NCI-H2171 (cell line): ENCODE results near the gene C19orf81.

ENCODE experiments used
- DNase-seq: peaks from one replicate; lab custom pipeline; 2025; lab: John Stamatoyannopoulos, UW

The C19orf81 gene

DNA sequence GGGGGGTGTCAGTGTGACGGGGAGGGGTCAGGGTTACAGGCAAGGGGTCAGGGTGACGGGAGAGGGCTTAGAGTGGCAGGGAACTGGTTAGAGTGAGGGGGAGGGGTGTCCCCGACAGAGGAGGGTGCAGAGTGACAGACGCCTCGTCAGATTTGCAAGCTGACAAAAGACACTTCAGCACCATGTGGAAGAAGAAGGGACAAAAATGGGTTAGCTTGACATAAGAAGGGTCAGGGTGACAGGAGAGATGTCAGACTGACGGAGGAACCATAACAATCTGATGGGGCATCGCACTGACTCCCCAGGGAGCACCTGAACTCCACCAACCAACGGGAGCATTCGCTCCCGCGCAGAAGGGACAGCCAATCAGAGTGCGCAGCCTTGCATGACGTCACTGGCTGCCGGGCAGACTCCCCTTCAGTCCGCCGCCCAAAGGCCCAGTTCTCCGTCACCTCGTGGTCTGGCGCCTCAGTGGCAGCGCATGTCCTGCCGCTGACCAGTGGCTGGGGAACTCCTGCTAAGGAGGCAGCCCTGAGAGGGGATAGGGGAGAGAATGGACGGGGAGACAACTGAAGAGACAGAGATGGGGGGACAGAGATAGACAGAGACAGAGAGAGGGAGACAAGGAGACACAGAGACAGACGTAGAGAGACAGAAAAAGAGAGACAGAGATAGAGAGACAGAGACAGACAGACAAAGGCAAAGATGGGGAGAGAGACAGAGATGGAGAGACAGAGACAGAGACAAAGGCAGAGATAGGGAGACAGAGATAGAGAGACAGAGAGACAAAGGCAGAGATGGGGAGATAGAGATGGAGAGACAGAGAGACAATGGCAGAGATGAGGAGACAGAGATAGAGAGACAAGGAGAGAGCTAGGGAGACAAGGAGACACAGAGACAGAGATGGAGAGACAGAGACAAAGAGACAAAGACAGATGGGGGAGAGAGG is 30.2 kb downstream of the C19orf81 start:
- DNase-seq = no peak

DNA sequence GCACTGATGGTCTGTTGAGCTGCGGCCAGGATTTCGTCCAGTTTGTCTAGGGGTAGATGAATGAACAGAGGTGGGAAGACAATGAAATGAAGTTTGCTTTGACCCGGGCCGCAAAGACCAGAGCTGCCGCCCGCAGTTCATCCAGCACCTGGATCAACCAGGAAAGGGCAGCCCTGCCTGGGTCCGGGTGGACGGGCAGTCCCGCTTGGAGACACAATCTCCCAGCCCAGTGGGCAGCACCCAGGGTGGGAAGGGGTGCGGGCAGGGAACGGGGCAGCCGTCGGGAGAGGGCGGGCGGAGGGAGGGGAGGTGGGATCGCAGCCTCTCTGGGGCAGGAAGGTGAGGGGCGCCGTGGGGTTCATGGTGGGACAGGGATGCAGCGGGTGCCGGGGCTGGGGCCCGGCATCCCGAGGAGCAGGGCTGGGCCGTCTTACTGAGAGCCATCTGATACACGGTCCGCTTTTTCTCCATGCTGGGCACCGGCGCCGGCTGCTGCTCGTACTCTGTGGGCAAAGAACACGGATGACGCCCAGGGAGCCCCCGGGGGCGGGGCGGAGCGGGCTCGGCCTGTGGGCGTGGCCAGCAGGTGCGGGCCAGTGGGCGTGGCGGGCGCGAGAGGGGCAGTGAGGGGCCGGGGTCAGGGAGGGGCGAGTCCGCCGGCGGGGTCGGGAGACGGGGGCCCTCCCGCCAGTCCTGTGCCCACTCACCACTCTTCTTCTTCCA is 37.2 kb downstream of the C19orf81 start:
- no peak for DNase-seq

DNA sequence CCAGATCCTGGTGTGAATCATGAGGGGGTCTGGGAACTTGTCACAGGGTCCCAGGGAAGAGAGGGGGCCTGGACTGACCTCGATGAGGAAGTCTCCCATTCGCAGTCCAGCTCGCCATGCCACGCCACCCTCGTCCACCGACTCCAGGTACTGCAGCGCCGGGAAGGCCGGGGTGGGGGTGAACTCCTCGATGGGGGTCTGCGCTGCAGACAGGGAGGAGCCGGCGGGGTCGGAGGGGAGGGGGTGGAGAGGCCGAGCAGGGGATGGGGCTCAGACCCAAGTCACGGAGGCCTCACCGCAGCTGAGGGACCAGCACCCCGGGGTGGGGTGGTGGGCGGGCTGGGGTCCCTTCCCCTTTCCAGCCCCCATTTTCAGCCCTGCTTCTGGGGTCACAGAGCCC is 39.5 kb downstream of the C19orf81 start:
- no peak for DNase-seq

DNA sequence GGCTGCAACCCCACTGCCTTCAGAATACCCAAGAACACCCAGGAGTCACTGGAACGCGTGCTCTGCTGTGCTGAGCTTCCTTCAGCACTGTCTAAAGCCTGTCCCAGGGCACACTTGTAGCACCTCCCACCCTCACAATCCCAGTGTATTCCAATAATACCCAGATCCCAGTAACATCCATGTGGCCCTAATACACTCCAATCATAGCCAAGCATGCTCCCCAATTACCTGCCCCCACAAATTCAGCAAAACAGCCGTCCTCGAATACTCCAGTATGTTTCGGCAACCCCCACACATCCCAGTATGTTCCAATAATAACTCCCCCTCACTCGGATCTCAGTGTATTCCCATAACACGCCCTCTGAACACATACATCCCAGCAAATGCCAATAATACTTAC is 41.2 kb downstream of the C19orf81 start:
- no peak for DNase-seq

DNA sequence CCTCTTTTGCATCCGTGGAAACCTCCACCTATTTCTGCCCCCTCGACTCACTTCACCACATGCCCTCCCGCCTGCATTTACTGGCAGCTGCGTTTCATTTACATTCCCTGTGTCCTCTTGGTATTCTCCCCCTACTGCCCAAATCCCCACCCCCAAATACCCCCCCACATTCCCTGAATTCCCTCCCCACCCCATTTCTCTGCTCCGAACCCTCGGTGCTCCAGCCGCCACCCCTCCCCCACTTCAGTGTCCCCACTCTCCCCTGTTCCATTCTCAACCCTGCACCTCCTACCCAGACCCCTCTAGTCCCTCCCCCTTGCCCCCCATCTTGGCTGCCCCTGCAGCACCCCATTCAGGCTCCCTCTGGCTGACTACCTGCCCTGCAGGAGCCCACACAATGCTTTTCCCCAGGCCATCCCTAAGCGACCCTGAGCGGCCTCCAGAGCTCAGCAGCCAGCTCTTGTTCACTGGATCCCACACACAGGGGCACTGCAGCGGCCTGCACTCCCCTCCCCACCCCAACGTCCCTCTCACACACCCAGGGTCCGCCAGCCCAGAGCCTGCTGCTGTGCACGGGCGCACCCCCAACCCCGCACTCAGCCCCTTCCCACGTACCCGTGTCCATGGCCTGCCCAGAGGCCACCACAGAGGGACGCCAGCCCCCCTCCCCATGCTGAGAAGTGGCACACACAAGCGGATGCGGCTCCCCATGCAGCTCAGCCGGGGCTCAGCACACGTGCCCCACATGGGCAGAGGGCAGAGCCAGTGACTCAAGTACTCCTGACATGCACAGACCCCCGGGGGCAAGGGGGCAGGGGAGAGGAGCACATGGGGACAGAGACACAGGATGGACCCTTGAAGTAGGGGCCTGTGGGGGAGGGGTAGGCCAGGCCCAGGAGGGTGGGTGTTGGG is 44.1 kb downstream of the C19orf81 start:
- DNase-seq = no peak

DNA sequence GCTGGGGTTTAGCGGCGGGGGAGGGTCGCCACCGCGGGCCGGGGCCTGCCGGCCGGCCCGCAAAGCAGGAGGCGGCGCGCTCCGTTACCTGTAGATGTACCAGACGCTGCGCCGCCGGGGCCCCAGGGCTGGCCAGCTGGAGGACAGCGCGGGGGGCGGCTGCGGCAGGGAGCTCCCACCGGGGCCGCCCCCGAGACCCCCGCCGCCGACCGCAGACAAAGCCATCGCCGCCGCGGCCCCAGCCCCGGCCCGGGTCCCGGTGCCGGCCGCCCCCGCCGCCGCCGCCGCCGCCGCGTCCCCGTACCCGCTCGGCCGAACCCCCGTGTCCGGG is 45.5 kb downstream of the C19orf81 start:
- DNase-seq = no peak

DNA sequence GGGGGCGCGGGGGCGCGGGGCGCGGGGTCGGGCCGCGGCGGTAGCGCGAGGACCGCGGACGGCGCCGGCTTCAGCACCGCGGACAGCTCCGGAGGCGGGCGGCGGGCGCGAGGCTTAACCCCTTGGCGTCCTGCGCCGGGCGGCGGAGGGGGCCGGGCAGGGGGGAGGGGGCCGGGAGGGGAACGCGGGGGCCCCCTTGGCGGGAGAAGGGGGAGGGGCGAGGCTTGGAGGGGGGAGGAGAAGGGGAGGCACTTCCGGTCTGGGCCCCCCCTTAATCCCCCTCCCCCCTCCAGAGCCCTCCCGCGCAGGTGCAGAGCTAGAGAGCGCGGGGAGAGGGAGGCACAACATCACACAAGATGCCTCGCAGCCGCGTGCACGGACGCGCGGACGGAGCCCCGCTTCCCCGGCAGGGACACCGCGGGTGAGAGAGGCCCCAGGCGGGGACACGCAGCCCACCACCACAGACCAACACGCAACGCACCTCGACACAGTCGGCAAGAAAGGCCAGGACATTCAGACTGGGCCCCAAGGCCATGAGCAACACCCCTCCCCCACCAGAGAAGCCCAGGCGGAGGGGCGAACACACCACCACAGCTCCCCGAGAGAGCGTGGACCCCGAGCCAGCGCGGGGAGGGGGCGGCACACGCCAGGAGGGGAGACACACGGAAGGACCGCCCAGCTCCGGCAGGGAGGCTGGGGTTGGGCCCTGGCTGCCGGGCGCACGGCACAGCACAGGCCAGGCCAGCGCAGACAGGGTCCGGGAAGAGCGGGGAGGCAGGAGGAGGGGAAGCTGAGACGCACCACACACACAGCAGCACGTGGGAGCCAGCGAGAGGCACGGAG is 46.2 kb downstream of the C19orf81 start:
- peak; percentile 81 for DNase-seq

DNA sequence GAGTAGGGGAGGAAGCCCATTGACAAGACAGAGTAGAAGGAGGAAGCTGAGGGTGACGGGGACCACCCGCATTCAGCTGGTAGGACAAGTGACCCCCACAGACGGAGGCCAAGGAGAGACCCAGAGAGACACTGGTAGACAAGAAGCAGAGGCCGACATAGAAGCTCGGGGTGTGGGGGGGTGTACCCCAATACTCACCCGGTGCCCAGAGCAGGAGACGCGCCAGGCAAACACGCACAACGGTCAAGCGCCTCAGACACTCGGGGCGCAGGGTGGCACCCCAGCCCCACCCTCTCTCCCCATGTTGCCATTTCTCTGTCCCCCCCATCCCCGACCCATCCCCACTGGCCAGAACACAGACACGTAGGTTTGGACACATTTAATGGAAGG is 46.8 kb downstream of the C19orf81 start:
- DNase-seq = no peak

DNA sequence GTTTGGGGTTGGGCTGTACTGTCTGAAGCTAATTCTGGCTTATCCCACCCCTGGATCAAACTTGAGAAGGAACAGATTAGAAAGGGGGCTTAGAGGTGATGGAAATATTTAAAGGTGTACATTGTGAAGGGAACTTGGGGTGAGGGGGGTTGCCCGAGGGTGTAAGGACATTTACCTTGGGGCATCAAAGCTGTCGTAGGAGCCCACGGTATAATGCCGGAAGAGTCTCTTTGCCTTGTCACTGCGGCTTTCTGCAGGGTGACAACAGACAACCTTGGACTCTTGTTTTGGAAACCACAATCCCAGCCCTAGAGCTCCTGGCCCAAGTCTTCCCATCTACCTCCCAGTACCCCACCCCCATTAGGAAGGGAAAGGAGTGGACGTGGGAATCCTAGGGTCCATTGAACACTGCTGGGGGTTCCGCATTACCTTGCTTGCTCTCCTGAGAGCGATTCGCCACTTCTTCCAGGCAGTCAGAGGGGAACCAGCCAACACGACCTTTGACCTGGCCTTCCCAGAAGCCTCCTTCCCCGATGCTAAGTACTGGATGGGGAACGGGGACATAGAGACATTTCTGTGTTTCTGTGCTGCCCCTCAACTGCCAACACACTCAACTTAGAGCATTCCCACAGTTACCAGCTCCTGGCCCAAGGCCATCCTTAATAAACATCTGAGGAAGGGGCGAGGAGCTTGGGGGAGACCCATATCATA is 48.3 kb downstream of the C19orf81 start:
- DNase-seq = no peak

DNA sequence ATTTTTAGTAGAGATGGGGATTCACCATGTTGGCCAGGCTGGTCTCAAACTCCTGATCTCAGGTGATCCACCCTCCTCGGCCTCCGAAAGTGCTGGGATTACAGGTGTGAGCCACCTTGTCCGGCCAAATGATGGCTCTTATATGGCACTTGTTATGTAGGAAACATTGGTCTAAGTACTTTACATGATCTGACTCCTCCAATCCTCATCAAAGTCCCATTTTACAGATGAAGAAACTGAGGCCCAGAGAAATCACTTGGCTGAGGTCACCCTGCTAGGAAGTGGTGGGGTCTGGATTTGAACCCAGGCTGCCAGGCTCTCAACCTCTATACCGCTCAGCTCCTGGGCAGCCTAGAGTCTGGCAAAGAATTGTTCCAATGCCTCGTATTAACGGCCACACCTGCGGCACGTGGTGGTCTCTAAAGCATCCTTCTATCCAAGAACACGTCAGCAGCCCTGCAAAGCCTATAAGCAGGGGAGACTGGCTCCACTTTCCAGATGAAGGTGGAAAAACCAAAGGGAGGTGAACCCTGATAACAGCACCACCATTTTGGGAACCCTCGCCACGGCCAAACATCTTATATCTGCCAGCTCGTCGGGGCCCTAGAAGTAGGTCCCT is 52.2 kb downstream of the C19orf81 start:
- no peak for DNase-seq

DNA sequence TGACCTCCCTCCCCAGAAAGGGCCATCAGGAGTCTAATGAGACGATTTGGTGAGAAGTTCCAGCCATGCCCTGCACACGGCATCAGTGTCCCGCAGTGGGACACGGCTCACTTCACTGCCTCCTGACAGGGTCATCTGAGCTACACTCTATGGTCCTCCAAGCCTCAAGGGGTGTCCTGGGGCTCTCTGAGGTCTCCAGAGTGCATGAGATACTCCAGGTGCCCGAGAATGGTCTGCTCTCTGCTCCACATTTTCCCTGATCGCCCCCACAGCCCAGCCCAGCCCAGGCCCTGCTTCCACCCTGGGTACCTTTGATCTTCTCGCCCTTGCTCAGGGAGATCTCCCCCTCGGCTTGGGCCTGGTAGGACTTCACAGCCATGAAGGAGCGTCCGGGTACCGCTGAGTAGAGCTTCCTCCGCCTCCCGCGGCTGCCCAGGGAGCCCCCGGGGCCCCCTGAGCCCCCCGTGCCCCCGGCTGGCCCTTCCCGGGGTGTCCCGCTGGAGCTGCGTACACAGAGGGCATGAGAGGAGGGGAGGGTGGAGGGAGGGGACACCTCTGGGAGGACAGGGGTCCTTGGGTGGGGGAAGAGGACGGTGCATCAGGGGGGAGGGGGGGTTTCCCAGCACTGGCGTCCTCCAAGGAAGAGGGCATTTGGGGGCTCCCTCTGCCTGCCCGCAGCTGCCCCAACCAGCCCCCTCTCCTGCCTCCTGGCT is 53.1 kb downstream of the C19orf81 start:
- no peak for DNase-seq

DNA sequence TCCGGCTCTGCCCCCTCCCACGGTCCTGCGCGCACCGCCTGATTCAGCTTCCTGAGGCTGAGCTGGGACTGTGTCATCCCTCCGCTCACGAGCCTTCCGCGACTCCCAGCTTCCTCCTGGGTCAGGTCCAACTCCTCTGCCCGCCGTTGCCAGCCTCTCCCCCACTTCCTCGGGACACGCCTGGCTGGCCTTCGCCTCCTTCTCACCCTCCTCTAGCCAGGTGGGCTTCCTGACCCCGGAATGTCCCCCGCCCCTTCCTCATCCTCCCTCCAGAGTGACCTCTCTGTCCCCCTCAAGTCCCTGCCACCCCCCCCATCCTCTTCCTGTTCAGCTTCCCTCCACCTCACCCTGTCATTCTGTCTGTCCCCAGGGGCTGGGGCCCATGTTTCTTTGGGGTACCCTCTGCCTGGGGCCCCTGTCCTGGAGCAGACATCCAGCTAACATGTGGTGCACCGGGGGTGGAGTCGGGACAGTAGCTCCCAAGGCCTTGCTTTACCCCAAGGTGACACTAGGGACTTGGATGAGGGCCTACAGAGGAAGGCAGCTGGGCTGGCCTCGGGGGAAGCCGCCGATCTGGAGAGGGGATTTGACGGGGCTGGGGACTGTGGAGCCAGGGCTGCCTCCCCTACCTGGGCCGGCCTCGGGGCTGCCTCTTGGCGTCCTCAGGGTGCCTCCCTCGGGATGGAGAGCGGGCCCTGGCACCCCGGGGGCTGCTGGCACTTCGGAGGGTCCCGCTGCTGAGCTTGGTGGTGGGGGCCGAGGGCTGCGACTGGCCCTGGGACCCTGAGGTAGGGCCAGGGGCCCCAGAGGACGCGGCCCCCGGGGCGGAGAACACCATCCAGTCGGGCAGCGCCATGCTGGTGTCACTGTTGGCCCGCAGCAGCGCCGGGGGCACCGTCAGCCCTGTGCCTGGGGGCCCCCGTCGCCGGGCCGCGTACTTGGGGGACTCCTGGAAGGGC is 53.9 kb downstream of the C19orf81 start:
- DNase-seq = peak; percentile 32

DNA sequence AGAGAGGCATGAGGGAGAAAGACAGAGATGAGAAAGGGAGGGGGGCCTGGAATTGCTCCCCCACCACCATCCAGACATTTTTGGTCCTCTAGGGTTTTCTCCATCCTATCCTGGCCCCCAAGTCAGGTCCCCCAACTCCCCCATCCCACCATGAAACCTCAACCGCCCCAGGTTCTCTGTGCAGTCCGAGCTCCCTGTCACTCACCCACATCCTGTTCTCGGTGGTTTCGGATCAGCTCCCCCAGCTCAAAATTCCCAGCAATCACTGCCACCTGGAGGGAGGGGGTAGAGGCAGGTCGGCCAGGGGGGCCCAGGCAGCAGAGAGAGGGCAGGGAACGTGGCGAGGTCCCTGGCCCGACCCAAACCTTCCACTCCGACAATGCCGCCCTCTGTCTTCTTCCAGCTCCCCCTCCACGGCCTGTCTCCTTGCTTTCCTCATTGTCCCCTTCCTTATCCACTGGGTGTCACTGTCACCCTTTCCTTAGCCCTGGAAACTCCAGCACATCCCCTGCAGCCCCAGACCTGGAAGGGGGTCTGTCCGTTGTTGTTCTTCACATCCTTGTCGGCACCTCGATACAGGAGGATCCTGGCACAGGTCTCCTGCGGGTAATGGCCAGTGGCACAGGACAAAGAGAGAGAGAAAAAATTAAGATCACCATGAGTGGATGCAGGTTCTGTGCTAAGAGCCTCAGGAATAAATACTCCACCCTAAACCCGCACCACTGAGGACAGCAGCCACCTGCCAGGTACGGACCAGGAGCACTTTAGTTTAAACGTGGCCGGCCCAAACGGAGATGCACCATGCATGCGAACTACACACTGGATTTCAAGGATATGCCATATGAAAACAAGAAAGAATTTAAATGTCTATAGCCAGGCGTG is 54.9 kb downstream of the C19orf81 start:
- peak; percentile 26 for DNase-seq

DNA sequence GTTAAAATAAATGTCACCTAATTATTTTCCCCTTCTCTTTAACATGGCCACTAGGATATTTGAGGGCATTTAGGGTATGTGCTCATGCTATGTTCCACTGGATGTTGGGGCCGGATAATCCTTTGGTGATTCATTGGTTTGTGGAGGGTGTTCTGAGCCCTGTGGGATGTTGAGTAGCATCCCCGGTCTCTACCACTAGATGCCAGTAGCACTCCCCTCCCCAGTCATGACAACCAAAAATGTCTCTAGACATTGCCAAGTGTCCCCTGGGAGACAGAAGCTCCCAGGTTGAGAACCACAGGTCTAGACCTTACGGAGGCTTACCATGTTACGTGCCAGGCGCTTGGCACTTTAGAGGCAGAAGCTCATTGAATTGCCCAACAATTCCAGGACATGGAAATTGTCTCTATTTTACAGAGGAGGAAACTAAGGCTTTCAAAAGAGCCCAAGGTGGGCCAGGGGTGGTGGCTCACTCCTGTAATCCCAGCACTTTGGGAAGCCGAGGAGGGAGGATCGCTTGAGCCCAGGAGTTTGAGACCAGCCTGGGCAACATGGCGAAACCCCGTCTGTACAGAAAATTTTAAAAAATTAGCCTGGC is 56.3 kb downstream of the C19orf81 start:
- peak; percentile 53 for DNase-seq

DNA sequence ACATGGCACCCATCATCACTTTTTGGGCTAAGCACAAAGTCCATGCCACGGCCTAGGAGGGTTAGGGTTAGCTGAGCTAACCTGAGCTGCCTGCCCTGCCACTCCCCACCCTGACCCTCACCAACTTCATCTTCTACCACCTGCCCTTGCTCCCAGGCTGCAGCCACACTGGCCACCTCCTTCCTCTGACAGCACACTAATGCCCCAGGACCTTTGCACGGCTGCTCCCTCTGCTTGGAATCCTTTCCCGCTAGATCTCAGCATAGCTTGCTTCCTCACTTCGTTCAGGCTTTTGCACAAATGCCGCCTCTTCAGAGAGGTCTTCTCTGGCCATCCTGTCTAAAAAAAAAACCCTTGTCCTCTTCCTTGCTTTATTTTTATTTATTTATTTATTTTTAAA is 57.1 kb downstream of the C19orf81 start:
- no peak for DNase-seq

DNA sequence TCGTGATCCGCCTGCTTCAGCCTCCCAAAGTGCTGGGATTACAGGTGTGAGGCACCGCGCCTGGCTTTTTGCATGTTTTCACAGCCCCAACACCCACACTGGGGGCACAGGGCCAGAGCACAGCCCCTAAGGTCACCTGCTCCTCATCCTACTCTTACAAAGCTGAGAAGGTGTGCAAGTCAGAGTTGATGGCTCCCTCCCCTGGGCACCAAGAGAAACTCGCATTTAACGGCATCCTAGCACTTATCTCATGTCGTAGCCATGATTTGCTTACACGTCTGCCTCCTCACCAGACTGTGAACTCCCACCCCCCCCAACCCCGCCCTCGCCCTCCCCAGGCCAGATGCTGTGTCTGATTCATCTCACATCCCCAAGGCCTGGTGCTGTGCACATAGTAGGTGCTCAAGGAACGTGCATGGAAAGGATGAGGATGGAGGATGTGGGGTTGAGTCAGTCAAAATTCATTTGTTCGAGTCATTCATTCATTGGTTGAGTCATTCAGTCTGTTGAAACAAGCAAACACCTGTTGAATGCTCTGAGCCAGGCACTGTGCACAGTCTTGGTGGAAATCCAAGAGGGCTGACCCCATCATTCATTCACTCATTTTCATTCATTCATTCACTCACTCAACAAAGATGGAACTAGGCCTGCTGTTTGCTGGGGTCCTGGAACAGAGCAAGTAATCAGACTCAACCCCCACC is 59.1 kb downstream of the C19orf81 start:
- no peak for DNase-seq
